ENCODE measurements around the gene TTYH3. TPM values are rescaled to one million over a fixed set of nuclear protein-coding genes. Genes with fewer than 3 reads are reported as not detected.

The TTYH3 gene
- total RNA-seq, 1 donor from 2014 or later: 31.5 TPM

DNA sequence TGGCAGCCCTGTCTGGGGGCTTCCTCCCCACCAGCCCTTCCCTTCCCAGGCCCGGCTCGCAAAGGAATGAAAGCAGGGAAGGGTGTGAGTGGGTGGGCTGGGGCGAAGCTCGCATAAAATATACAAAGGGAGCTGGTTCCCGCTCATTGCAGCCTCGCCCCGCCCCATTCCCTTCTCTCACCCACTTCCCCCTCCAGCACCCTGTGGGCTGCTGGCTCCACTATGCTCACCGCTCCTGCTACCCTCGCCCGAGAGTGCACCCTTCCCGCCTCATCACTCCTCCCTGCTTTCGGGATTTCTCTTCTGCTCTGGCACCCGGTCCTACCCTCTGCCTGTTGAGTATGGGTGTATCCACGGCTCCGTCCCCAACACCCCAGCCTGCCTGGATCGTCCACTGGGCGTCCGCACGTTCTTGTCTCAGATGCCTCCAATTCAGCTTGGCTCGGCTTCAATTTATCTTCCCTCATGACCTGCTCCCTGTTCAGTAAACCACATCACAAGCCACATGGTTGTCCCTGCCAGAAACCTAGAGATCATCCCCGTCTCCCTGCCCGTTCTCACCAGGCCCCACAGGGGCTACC lies 14.4 kb upstream of the TTYH3 start:
- no peak for DNase-seq

- no peak for DNase-seq
Observed at GRCh38 chr7:2619116-2619515, 12.7 kb upstream of the TTYH3 start.

DNA sequence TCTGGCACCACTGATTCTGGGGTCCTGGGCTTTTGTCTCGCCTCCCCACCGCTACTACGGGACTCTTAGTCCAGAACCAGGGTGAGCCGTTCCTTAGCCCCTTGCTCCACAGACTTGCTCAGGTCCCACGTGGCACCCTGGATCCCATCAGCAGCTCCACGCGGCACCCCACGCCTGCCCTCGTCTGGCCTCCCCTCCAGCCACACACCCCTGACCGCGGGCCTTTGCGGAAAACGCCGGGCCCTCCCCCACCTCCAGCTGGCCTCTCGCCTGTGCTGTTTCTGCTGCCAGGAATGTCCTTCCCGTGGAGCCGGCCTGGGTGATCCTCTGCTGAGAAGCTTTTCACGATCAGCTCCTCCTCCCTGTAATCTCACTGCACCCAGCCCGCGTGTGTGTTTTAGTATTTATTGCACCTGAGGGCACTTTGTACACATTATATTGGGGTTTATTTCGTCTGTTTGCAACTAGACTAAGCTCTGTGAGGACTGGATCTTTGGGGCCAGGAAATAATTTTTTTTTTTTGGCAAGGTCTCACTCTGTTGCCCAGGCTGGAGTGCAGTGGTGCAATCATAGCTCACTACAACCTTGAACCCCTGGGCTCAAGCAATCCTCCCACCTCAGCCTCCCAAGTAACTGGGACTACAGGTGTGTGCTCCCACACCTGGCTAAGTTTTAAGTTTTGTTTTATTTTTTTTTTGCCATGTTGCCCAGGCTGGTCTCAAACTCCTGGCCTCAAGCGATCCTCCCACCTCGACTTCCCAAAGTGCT lies 10.5 kb upstream of the TTYH3 start:
- no peak for DNase-seq

DNA sequence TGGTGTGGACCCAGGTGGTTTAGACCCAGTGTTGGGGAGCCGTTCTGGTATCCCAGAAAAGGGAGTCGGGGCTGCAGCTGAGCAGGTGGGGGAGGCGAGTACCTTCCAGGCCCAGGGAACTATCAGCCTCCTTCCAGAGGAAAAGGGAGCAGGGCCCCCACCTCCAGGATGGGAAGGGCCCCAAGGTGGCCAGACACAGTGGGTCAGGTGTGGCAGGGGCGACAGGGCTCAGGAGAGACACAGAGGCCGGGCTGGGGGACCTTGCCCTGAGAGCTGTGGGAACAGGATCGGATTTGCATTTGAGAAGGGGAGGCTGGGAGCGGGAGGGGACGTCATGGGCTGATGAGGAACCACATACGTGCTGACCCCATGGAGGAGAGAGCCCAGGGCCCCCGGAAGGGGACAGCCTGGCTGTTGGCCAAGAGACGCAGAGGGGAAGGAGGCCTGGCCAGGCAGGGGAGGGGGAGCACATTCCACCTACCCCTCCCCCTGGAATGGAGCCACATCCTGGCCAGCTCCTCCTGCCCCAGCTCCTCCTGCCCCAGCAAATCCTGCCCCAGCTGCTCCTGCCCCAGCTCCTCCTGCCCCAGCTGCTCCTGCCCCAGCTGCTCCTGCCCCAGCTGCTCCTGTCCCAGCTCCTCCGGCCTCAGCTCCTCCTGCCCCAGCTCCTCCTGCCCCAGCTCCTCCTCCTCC lies 9.7 kb upstream of the TTYH3 start:
- DNase-seq: no peak

DNA sequence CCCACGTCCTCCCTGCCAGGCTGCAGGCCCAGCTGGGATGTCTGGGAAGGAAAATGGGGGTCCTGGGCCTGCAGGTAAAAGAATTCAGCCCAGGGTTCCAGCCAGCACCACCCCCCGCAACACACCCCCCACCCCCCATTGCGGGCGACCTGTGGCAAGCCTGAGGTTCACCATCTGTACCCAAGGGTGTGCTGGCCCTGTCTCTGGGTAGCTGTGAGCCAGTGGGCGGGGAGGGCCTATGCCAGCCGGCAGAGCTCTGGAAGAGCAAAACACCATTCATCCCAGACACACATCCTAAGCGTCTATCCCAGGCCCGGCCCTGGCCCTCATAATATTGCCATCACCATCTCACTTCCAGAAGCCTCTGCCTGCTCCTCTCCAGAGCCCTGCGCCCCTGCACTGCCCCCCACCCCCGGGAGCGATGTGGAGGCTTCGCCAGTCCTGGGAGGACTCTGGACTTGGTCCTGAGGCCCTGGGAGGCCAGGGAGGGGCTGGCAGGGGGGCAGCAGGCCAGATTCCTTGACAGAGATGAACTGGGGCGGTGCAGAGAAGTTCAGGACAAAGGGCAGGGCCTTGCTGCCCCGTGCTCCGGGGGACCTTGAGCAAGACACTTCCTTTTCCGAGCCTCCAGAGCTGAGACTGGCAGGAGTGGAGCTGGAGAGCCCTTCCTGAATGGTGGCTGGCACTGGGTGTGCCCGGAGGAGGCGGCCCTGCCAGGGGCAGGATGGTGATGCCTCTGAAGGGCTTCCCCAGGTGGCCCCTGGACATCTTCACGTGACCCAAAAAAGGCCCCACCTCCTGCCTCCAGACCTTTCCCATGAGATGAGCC lies 8.7 kb upstream of the TTYH3 start:
- no peak for DNase-seq

GRCh38 chr7:2623698-2624014 lies 8.1 kb upstream of the TTYH3 start:
- DNase-seq: no peak

DNA sequence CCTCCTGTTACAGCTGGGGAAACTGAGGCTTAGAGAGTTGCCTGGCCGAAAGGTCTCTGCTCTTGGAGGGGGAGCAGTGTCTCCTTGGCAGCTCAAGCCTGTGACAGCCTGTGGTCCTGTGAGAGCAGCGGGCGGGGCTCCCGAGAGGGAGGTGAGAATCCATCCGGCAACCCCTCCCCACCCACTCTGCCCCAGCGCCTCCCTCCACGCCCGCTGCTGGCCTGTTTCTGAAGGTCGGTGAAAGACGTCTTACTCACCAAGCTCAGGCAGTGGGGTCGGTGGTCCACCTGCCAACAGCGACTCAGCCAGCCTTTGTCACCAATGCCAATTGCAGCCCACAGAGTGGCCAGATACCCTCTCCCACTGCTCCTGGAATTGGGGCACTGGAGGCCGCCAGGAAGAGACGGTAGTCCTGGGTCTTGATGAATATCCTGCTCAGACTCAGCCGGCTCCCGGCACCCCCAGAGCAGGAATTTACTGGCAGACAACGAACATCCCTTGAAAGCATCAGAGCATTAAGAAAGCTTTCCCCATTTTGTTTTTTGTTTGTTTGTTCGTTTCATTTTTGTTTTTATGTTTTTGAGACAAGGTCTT lies 7.4 kb upstream of the TTYH3 start:
- DNase-seq: no peak

GRCh38 chr7:2626498-2627117 lies 5.2 kb upstream of the TTYH3 start:
- no peak for DNase-seq

DNA sequence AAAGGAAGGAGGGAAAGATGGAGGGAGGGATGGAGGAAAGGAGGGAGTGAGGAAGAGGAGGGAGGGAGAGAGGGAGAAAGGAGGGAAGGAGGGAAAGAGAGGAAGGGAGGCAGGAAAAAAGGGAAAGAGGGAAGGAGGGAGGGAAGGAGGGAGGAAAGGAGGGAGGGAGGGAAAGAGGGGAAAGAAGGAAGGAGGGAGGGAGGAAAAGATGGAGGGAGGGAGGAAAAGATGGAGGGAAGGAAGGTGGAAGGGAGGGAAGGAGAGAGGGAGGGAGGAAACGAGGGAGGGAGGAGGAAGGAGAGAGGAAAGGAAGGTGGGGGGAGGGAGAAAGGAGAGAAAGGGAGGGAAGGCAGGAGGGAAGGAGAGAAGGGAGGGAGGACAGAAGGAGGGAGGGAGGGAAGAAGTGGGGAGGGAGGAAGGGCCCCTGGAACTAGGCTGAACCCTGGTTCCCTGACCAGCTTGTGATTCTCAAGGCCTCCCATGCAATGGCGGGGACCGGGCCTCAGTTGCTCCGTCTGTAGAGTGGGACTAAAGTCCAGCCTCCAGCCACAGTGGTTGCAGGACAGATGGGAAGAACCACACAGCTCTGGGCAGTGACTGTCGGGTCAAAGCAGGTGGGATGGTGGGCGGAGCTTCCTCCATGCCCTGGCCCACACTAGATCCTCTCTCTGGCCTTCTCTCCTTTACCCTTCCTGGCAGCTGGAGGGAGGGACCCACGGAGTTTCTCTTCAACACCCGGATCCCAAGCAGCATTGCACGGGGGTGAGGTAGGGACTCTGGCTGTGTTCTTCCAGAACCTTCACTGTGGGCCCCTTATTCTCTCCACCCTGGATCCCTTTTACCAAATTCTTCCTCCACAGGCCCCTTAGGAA lies 4.3 kb upstream of the TTYH3 start:
- no peak for DNase-seq

GRCh38 chr7:2628130-2628482 lies 3.7 kb upstream of the TTYH3 start:
- no peak for DNase-seq

DNA sequence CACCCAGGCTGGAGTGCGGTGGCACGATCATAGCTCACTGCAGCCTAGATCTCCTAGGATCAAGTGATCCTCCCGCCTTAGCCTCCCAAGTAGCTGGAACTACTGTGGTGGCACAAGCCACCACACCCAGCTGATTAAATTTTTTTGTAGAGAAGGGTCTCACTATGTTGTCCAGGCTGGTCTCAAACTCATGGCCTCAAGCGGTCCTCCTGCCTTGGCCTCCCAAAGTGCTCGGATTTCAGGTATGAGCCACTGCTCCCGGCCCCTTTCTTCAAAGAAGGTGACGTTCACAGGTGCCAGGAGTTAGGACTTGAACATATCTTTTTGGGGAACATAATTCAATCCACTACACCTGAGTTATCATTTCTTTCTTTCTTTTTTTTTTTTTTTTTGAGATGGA lies 2.9 kb upstream of the TTYH3 start:
- DNase-seq: no peak

GRCh38 chr7:2629746-2630681 lies 1.8 kb upstream of the TTYH3 start:
- DNase-seq: no peak

- DNase-seq: no peak
Observed at GRCh38 chr7:2632733-2633537, 1.1 kb downstream of the TTYH3 start.

DNA sequence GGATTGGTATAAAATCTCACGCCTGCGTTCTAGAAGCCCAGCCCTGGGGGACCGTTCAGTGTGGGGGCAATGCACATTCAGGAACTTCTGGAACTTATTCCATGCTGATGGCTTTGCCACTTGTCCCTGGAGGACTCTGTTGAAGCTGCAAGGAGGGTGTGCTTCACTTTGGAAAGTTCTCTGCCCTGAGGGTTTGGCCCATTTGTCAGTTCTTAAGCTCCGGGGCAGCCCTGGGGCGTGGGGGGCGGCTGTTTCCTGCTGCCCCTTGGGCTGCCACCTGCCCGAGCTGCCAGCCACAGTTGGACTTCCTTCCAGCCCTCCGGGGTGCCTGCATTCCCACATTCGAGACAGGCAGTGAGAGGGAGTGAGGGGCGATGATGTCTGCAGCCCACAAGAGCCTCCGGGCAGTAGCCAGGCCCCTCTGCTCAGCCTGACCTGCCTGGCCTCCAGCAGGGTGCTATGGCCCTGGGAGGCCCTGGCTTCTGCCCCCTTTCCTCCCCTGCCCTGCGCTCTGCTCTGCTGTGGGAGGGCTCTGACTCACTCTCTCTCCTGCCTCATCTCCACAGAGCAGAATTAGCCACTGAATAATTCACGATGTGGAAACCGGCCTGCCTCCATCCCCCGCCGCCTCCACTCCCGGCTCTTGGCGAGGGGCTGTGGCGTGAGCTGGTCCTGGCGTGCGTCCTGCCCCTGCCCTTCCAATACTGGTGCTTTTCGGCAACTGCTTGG lies 1.9 kb downstream of the TTYH3 start:
- DNase-seq: peak; percentile 73

DNA sequence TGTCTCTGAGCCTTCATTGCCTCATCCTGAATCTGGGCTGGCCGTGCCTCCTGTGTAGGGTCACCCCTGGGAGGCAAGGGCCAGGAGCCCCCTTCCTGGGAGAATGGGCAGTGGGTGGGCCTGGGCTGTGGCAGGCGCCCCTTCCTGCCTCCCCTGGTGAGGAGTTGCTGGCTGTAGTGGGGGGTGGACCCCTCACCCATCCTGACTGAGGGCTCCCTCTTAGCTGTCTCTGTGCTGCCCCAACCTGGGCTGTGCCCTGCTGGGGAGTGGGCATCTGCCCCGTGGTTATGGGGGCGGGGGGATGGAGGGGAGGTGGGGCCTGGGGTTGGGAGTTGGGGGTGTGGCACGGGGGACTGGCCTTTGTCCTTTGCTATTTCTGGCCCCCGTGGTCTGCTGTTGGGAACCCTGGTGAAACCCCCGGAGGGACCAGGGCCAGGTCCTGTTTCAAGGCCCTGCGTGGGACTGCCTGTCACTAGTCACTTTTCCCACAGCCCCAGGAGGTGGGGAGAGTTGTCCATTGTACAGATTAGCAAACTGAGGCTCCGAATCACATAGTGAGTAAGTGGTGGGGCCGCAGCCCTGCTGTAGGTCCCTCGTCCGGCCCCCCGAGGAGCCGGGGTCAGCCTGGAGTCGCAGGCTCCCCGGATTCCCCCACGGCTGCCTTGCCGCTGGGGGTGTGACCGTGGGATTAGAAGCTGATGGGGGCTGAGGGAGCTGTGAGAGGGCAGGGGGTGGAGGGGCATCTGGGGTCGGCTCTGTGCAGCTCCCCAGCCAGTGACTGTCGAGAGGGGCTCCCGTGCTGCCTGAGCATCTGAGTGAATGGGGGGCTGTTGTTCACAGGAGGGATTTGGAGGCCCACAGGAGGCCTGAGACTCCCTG lies 2.7 kb downstream of the TTYH3 start:
- no peak for DNase-seq

- no peak for DNase-seq
Observed at GRCh38 chr7:2635148-2635668, 3.4 kb downstream of the TTYH3 start.

All from occipital lobe (tissue), 2 donors.